ENCODE measurements around the gene UTP3. TPM values are rescaled to one million over a fixed set of nuclear protein-coding genes. Genes with fewer than 3 reads are reported as not detected.

UTP3 gene
- total and polyA plus RNA-seq, 10 donors: 29.0 to 51.3 (median 38.0) TPM

- peaks cover 25 to 89% (median 39%) of the 10 kb centered on the region in 6 donors for H3K4me1 ChIP-seq
- no peak for DNase-seq
- H3K4me3 ChIP-seq: no peak overlapping the region
- H3K9me3 ChIP-seq: no peaks in the 10 kb centered on the region
- H3K36me3 ChIP-seq: no peaks in the 10 kb centered on the region
- intact Hi-C loops (cut with DNase I; ENCODE audit: low total_unique reads): no loop called here
- H3K27ac ChIP-seq: peak overlapping the region in 1 of 8 donors; percentile 3
- 65 to 83% (median 79%) methylated on average over 6 of the region's 6 CpGs for WGBS, 5 donors
- TF ChIP-seq CTCF (IDR thresholded peaks at IDR 0.05 in 8 of 11, conservative IDR thresholded peaks at IDR 0.05 in 3 of 11): no peak
- TF ChIP-seq POLR2AphosphoS5 (IDR thresholded peaks at IDR 0.05): no peak
- TF ChIP-seq POLR2A (IDR thresholded peaks at IDR 0.05): no peak
- no peaks in the 10 kb centered on the region for H3K27me3 ChIP-seq (replicated peaks in 1 of 7)
Observed at GRCh38 chr4:70739496-70740337, 51.4 kb downstream of the UTP3 start.

Small RNAs within 50 kb of the gene (small RNA-seq; reads per million reads assigned to genes)
- 0 reads per million in 4 donors for gene RNU6-520P
- 0 reads per million in 4 donors for gene RNU6-784P

Other genes starting within 250 kb of the UTP3 start
- not detected for gene MUC7, start 216.3 kb upstream of the UTP3 start, total RNA-seq
- gene MUC7, start 216.3 kb upstream of the UTP3 start, polyA plus RNA-seq: not detected
- not detected for gene AMTN, start 170.0 kb upstream of the UTP3 start, total RNA-seq
- gene AMTN, start 170.0 kb upstream of the UTP3 start, polyA plus RNA-seq: not detected
- not detected for gene AMBN, start 96.3 kb upstream of the UTP3 start, total RNA-seq
- gene AMBN, start 96.3 kb upstream of the UTP3 start, polyA plus RNA-seq: not detected
- gene ENAM, start 59.8 kb upstream of the UTP3 start, total RNA-seq: under 1 TPM in 2 of 7 donors, not detected in 5; 0.27 to 0.30 TPM
- gene ENAM, start 59.8 kb upstream of the UTP3 start, polyA plus RNA-seq: under 1 TPM in 2 of 3 donors, not detected in 1; 0.02 to 0.03 TPM
- gene JCHAIN, start 22.0 kb upstream of the UTP3 start, total RNA-seq: 1,000 to 10,000 TPM in 1 of 7 donors, 100 to 1,000 TPM in 6; 185 to 1,125 (median 538) TPM
- gene JCHAIN, start 22.0 kb upstream of the UTP3 start, polyA plus RNA-seq: 100 to 1,000 TPM in 1 of 3 donors, 10 to 100 TPM in 2; 64.8 to 181 (median 96.9) TPM
- gene RUFY3, start 33.4 kb downstream of the UTP3 start, total RNA-seq: 10 to 100 TPM; 41.6 to 96.8 (median 88.3) TPM
- gene RUFY3, start 33.4 kb downstream of the UTP3 start, polyA plus RNA-seq: 10 to 100 TPM; 19.2 to 29.1 (median 23.3) TPM
- gene GRSF1, start 151.4 kb downstream of the UTP3 start, total RNA-seq: 10 to 100 TPM; 38.5 to 48.2 (median 40.2) TPM
- gene GRSF1, start 151.4 kb downstream of the UTP3 start, polyA plus RNA-seq: 10 to 100 TPM; 31.1 to 37.6 (median 32.1) TPM
- gene MOB1B, start 213.8 kb downstream of the UTP3 start, total RNA-seq: 10 to 100 TPM; 20.2 to 29.6 (median 24.4) TPM
- gene MOB1B, start 213.8 kb downstream of the UTP3 start, polyA plus RNA-seq: 1 to 10 TPM; 3.5 to 4.7 (median 4.3) TPM